Activated naive CD8-positive, alpha-beta T cell treated with anti-CD3 and anti-CD28 coated beads, Interleukin-2, amount 10 ng/mL, durations not matched to agents 7 days and 5 days (primary cell): ENCODE results near the gene FAP. TPM values are rescaled to one million over a fixed set of nuclear protein-coding genes. Genes with fewer than 3 reads are reported as not detected.

Experiments
- ATAC-seq: fragments of 150-1000 bp; cut with Tn5 transposase; one replicate; pipeline ENCODE4 v1.10.0; 2021; ENCODE audit warnings: low read depth, moderate library complexity
- POLR2A ChIA-PET: fragments of 350-600 bp; sonication (Branson Sonifier 250); formaldehyde crosslinking; loops from one replicate; lab custom pipeline; 2021; ENCODE audit warnings: antibody characterized with exemption; lab: Charles Lee
- DNase-seq: peaks from one replicate; pipeline ENCODE4 v3.0.0; 2021
- H3K27ac Mint-ChIP-seq: one replicate; pipeline ENCODE4 v1.8.0; 2022; ENCODE audit warnings: mild to moderate bottlenecking, mixed read lengths
- H3K27me3 Mint-ChIP-seq: one replicate; pipeline ENCODE4 v1.8.0; 2022; ENCODE audit warnings: mild to moderate bottlenecking, moderate library complexity, mixed read lengths
- H3K36me3 Mint-ChIP-seq: one replicate; pipeline ENCODE4 v1.8.0; 2021; ENCODE audit warnings: mild to moderate bottlenecking, mixed read lengths
- H3K4me1 Mint-ChIP-seq: one replicate; pipeline ENCODE4 v1.8.0; 2021; ENCODE audit warnings: mixed read lengths
- H3K4me3 Mint-ChIP-seq: one replicate; pipeline ENCODE4 v1.8.0; 2022; ENCODE audit warnings: mild to moderate bottlenecking, moderate library complexity, mixed read lengths
- H3K9me3 Mint-ChIP-seq: one replicate; pipeline ENCODE4 v1.8.0; 2021; ENCODE audit warnings: mixed read lengths
- total RNA-seq, 2 experiments: library from RNA; stranded (reverse); gene quantifications; one replicate each; pipeline ENCODE4 v1.2.3, GENCODE V29; 2021

The FAP gene
- total RNA-seq, 2 experiments from 2014 or later = not detected

DNA sequence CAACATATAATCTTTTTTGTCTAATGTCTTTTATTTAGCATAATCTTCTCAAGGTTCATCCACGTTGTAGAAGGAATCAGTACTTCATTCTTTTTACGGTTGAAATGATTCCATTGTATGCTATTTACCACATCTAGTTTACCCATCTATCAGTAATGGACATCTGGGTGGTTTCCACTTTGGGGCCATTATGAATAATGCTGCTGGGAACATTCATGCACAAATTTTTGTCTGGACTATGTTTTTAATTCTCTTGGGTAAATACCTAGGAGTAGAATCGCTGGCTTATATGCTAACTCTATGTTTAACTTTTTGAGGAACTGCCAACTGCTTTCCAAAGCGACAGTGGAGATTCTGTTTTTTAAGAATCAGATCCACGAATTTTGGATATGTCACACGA lies 83.8 kb downstream of the FAP start:
- H3K27ac Mint-ChIP-seq = no peak overlapping the region
- DNase-seq = no peak
- no peaks in the 10 kb centered on the region for H3K36me3 Mint-ChIP-seq
- H3K27me3 Mint-ChIP-seq = peaks cover 16% of the 10 kb centered on the region
- H3K4me1 Mint-ChIP-seq = no peaks in the 10 kb centered on the region
- POLR2A ChIA-PET = no interaction called here
- no peaks in the 10 kb centered on the region for H3K9me3 Mint-ChIP-seq
- ATAC-seq = no peak
- H3K4me3 Mint-ChIP-seq = no peak overlapping the region

DNA sequence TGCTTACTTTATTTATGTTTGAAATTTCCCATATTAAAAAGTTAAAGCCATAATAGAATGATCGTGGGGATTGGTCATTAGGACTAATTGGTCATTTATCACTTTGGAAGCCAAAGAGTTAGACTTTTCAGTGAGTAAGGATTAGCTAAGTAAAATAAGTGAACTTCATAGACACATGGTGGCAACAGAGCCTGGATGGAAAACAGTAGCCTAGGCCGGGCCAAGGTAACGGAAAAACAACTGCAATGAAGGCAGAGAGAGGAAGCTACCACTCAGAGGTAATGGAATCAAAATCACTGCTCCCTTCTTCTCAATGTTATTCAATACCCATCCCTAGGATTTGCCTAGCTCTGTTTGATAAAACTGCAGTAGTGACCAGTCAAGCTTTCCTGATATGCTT lies 87.1 kb downstream of the FAP start:
- H3K4me3 Mint-ChIP-seq = no peak overlapping the region
- H3K27me3 Mint-ChIP-seq = peaks cover 35% of the 10 kb centered on the region
- no peaks in the 10 kb centered on the region for H3K36me3 Mint-ChIP-seq
- POLR2A ChIA-PET = no interaction called here
- DNase-seq (no peak), ATAC-seq (no peak)
- H3K9me3 Mint-ChIP-seq = no peaks in the 10 kb centered on the region
- no peak overlapping the region for H3K27ac Mint-ChIP-seq
- H3K4me1 Mint-ChIP-seq = peaks cover 3% of the 10 kb centered on the region

DNA sequence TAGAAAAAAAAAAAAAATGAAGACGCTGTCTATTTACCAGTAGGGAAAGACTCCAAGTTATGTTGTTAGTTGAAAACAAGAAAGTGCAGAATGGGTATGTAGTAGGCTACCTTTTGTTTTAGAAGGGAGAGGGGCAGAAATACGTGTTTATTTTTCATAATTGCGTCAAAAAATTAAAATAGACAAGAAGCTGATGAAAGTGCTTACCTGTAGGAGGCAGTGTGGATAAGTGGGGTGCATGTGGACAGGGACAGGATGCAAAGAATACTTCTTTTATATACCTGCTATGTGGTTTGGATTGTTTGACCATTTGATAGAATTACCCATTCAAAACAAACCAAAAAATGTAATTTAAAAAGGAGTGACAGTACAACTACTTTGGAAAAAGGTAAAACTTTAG lies 88.2 kb downstream of the FAP start:
- no peak for ATAC-seq
- no peaks in the 10 kb centered on the region for H3K9me3 Mint-ChIP-seq
- peaks cover 3% of the 10 kb centered on the region for H3K4me1 Mint-ChIP-seq
- no peaks in the 10 kb centered on the region for H3K36me3 Mint-ChIP-seq
- H3K27me3 Mint-ChIP-seq = peaks cover 43% of the 10 kb centered on the region
- POLR2A ChIA-PET = no interaction called here
- H3K4me3 Mint-ChIP-seq = no peak overlapping the region
- DNase-seq = no peak
- H3K27ac Mint-ChIP-seq = no peak overlapping the region

DNA sequence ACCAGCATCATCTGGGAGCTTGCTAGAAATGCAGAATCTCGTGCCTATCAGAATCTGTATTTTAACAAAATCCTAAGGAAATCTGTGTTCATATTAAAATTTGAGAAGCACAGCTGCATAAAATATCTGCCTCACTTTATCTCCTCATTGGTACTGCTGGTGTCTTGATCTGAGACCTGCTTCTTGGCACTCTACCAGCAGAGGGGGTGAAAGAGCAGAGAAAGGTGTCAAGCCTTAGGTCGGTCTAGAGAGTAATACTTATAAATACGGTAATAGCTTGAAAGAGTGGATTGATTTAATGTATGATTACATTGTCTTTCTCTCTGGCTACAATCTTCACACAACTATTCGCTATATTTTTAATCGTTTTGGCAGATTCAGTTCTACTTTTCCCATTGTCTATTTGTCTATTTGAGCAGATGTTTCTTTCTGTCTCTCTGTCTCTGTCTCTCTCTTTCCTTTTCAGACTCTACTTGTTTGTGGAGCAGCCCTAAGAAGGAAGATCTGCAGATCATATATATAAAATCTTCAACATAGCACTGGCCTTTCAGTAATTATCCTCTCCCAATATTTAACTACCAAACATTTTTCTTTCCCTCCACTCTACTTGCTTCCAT lies 89.5 kb downstream of the FAP start:
- Mint-ChIP-seq H3K4me1 (peaks cover 3% of the 10 kb centered on the region), H3K9me3 (no peaks in the 10 kb centered on the region), H3K27ac (no peak overlapping the region), H3K36me3 (no peaks in the 10 kb centered on the region), H3K27me3 (peaks cover 49% of the 10 kb centered on the region), H3K4me3 (peak overlapping the region; percentile 7)
- DNase-seq = peak; percentile 35
- POLR2A ChIA-PET = no interaction called here
- ATAC-seq = peak; percentile 93

DNA sequence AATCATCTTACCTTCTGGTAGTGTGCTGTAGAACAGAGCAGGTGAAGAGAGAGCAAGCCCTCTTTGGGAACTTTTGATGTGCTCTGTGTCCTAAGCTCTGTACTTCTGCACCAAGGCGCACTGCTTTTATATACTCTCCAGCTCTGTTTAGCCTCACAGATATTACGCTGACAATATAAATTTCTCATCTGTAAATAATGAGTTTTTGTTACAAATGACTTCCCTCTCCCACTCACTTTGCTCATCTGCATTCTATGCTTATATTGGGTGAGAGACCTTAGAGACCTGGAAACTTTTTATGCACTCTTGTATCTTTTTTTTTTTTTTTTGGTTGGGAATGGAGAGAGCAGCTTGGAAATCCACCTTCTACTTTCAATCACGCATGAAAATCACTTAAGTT lies 91.1 kb downstream of the FAP start, which contains the start of gene GCG:
Gene GCG, minus strand, starts transcription at position 101 of the 400 bp plus-strand sequence. CDS start 3,069 bp downstream, outside the sequence.
- Mint-ChIP-seq H3K36me3 (no peaks in the 10 kb centered on the region), H3K27ac (no peak within 1 kb of the TSS), H3K4me3 (no peak within 1 kb of the TSS), H3K4me1 (peaks cover 3% of the 10 kb centered on the region), H3K27me3 (peaks cover 54% of the 10 kb centered on the region), H3K9me3 (no peaks in the 10 kb centered on the region)
- POLR2A ChIA-PET = no interaction called here
- no peak for ATAC-seq
- DNase-seq = no peak

DNA sequence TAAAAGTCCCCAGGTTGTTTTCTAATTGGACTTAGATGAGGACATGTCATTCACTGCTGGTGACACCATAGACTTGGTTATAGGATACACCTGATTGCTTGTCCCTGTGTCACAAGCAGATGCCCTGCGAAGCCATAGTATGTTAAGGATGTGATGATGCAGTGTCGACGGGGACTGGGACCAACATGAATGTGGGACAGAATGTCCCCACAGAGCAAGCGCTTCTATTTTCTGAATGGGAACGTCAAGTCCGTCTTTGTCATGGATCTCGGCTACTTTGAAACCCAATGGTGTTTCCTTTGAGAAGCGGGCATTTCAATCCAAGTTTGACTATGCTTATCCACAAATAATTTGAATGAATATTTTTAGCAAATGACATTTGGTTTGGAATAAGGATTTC lies 93.3 kb downstream of the FAP start:
- ATAC-seq = no peak
- peaks cover 59% of the 10 kb centered on the region for H3K27me3 Mint-ChIP-seq
- H3K36me3 Mint-ChIP-seq = no peaks in the 10 kb centered on the region
- no peak overlapping the region for H3K27ac Mint-ChIP-seq
- H3K4me1 Mint-ChIP-seq = peaks cover 3% of the 10 kb centered on the region
- no peaks in the 10 kb centered on the region for H3K9me3 Mint-ChIP-seq
- H3K4me3 Mint-ChIP-seq = no peak overlapping the region
- POLR2A ChIA-PET = no interaction called here
- no peak for DNase-seq

DNA sequence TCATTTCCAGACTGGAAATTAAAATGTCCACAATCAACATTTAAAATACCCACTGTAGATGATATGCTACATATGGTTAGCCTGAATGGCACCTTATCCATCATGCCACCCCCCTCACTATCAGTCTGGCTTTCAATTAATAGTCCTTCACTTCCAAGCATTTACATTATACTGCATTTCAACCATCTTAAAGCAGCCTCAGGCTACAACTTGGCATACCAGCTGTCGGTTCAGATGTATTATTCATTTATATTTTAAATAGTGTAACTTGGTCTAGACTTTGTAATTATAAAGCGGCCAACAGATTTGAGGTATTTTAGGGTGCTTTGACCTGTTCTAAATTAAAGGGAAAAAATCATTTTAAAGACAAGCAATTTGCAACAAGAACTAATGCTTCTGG lies 93.8 kb downstream of the FAP start:
- POLR2A ChIA-PET = no interaction called here
- Mint-ChIP-seq H3K4me1 (peaks cover 3% of the 10 kb centered on the region), H3K36me3 (no peaks in the 10 kb centered on the region), H3K4me3 (no peak overlapping the region), H3K27me3 (peaks cover 55% of the 10 kb centered on the region), H3K27ac (no peak overlapping the region), H3K9me3 (no peaks in the 10 kb centered on the region)
- ATAC-seq = no peak
- DNase-seq = no peak

DNA sequence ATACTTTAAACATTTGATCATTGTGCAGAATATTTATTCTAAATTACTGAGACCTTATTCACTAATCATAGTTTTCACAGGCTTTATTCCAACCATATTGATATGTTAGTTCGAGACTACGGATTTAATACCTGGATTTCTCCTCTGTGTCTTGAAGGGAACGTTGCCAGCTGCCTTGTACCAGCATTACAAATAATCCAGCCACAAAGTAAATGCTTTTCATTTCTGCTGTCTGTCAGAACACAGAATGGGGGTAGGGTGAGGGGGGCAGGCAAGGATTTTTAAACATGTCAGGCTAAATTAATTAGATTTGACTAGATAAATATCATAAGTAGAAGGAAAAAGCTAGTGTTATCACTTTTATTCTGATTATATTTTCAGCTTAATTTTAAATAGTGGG lies 94.3 kb downstream of the FAP start:
- Mint-ChIP-seq H3K4me1 (peaks cover 2% of the 10 kb centered on the region), H3K9me3 (no peaks in the 10 kb centered on the region), H3K27ac (no peak overlapping the region), H3K36me3 (no peaks in the 10 kb centered on the region), H3K4me3 (no peak overlapping the region), H3K27me3 (peaks cover 51% of the 10 kb centered on the region)
- POLR2A ChIA-PET = no interaction called here
- DNase-seq = no peak
- ATAC-seq = no peak

DNA sequence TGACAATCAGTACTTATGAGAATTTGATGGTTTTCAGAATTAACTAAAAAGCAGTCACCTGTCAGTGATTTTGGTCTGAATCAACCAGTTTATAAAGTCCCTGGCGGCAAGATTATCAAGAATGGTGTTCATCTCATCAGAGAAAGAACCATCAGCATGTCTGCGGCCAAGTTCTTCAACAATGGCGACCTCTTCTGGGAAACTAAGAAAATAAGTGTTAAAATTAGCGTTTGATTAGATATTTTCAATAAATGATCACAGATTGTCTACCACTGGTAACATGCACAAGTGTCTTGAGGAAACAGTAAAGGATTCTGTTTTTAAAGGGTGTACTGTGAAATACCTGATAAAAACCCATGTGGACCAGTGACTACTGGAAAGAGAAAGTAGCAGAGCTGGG lies 99.3 kb downstream of the FAP start:
- Mint-ChIP-seq H3K4me1 (no peaks in the 10 kb centered on the region), H3K9me3 (no peaks in the 10 kb centered on the region), H3K27me3 (peaks cover 35% of the 10 kb centered on the region), H3K36me3 (no peaks in the 10 kb centered on the region), H3K4me3 (no peak overlapping the region), H3K27ac (no peak overlapping the region)
- DNase-seq = no peak
- ATAC-seq = no peak
- POLR2A ChIA-PET = no interaction called here

DNA sequence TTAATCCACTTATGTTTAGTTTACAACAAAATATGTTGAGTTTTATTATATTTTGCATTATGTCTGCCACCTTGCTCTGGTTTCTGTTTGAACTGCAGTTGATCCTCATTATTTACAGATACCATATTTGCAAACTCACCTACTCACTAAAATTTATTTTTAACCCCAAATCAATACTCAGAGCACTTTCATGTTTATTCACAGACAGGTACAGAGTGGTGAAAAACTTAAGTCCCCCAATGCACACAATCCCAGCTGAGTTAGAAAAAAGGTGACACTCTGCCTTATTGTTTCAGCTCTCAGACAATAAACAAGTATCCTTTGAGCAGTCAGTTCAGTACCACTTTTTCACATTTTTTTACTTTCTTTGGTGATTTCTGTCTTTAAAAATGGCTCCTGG lies 104.9 kb downstream of the FAP start:
- POLR2A ChIA-PET = no interaction called here
- ATAC-seq (no peak), DNase-seq (no peak)
- peaks cover 29% of the 10 kb centered on the region for H3K27me3 Mint-ChIP-seq
- H3K9me3 Mint-ChIP-seq = no peaks in the 10 kb centered on the region
- H3K36me3 Mint-ChIP-seq = no peaks in the 10 kb centered on the region
- no peaks in the 10 kb centered on the region for H3K4me1 Mint-ChIP-seq
- no peak overlapping the region for H3K4me3 Mint-ChIP-seq
- H3K27ac Mint-ChIP-seq = no peak overlapping the region

DNA sequence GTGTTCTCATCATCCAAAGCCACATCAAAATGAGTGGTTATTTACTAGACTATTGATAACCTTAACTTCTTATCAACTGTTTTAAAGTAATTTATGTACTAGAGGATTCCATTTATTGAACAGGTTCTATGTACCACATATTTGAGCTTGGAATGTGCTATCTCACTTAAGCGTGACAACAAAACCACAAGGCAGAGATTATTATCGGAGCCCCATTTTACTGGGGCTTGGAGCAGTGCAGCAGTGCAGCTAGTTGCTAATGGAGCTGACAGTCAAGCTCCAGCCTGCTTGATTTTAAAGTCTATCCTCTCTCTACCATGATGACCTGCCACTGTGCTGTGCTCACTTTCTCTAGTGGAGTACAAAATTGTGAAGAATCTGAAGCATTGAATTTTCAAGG lies 115.8 kb downstream of the FAP start:
- H3K27ac Mint-ChIP-seq = no peak overlapping the region
- no peak for DNase-seq
- H3K27me3 Mint-ChIP-seq = no peaks in the 10 kb centered on the region
- POLR2A ChIA-PET = no interaction called here
- H3K9me3 Mint-ChIP-seq = no peaks in the 10 kb centered on the region
- no peak for ATAC-seq
- no peak overlapping the region for H3K4me3 Mint-ChIP-seq
- H3K4me1 Mint-ChIP-seq = peaks cover 18% of the 10 kb centered on the region
- peaks cover 3% of the 10 kb centered on the region for H3K36me3 Mint-ChIP-seq

DNA sequence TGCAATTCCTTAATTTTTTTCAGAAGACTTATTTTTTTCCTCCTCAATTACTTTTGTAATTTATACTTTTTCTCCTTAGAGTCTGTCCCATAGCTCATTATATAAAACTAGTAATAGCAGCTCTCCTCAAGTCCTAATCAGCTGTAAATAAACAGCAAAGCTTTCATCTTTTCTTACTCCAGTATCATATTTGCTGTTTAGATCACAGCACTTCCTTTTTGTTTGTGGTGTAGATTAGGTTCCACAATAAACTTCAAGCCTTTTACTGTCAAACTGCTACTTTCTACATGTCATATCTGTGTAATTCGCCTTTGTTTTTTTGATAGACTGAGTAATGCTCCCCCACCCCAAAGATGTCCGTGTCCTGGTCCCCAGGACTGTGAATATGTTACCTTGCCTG lies 116.7 kb downstream of the FAP start:
- H3K4me1 Mint-ChIP-seq = peaks cover 18% of the 10 kb centered on the region
- peaks cover 3% of the 10 kb centered on the region for H3K36me3 Mint-ChIP-seq
- DNase-seq (no peak), ATAC-seq (no peak)
- no peaks in the 10 kb centered on the region for H3K27me3 Mint-ChIP-seq
- peak overlapping the region; percentile 3 for H3K4me3 Mint-ChIP-seq
- POLR2A ChIA-PET = interaction anchor here (0.7 to 1.7 kb wide), 3 partner anchors 67 to 134 kb away, joined by 3 to 5 read pairs (median 3); no protein-coding TSS in a partner anchor
- peak overlapping the region; percentile 5 for H3K27ac Mint-ChIP-seq
- H3K9me3 Mint-ChIP-seq = no peaks in the 10 kb centered on the region

DNA sequence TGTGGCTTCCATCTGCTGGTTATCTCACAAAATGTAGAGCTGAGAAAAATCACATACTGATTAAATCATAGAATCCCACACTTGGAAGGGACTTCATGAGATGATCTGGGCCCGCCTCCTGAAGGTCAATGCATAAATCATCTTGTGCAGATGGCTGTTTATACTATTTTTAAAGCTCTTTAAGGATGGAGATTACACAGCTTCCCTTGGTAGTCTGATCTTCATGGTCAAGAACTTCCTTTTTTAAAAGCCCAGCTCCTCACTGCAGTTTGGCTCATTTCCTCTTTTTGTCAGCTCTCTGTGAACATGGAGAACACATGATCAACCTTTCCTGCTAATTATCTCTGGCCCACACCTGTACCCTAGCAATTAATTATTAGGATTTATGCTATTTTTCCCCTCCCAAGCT lies 117.1 kb downstream of the FAP start:
- no peak for ATAC-seq

DNA sequence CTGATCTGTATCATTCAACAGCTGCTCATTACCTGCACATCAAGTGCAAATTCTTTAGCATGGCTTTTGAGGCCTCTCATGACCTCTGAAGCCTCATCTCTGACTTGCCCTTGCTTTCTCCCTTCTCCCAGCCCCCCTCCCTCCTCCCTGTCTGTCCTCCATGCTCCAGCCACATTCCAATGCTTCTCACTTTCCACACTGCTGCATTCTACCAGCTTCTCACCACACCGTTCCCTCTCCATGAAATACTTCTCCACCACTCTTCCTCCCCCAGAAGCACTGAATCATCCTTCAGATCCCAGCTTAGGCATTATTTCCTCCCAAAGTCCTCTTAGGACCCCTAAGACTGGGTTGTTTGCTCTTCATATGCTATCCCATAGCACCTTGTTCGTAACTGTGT lies 118.1 kb downstream of the FAP start:
- peak overlapping the region; percentile 9 for H3K27ac Mint-ChIP-seq
- POLR2A ChIA-PET = interaction anchor here (0.6 to 1.7 kb wide), 3 partner anchors 50 to 533 kb away, joined by 3 to 5 read pairs (median 4); no protein-coding TSS in a partner anchor
- no peak overlapping the region for H3K4me3 Mint-ChIP-seq
- peaks cover 18% of the 10 kb centered on the region for H3K4me1 Mint-ChIP-seq
- DNase-seq (no peak), ATAC-seq (no peak)
- H3K36me3 Mint-ChIP-seq = peaks cover under 1% of the 10 kb centered on the region
- no peaks in the 10 kb centered on the region for H3K27me3 Mint-ChIP-seq
- no peaks in the 10 kb centered on the region for H3K9me3 Mint-ChIP-seq

More for the DNA sequence above, 117.1 kb downstream of the FAP start:
- Mint-ChIP-seq H3K27me3 (no peaks in the 10 kb centered on the region), H3K27ac (peak overlapping the region; percentile 5), H3K9me3 (no peaks in the 10 kb centered on the region), H3K4me3 (peak overlapping the region; percentile 3), H3K36me3 (peaks cover 3% of the 10 kb centered on the region), H3K4me1 (peaks cover 18% of the 10 kb centered on the region)
- POLR2A ChIA-PET = interaction anchor here (0.7 to 1.7 kb wide), 3 partner anchors 66 to 134 kb away, joined by 3 to 5 read pairs (median 3); no protein-coding TSS in a partner anchor
- no peak for DNase-seq
